Ovary (tissue), 3 donors: ENCODE measurements around the gene VCX3B.

Source experiments
- EP300 ChIP-seq: sonication (generic); formaldehyde crosslinking; IDR thresholded peaks from one replicate; pipeline ENCODE4 v1.6.1; 2017; ENCODE audit warnings: antibody characterized with exemption
- TF ChIP-seq, protein P1 (sequence below), 3 donors: fragments of 450-650 bp in 2 of 3; fragments of 200-600 bp in 1 of 3; IDR thresholded peaks; one replicate each; pipeline versions ENCODE4 v1.5.1 to v1.8.0; 2016 to 2022; ENCODE audit warnings: antibody characterized with exemption in 3 of 3, mild to moderate bottlenecking in 1 of 3
- donor health status: DM: no; HTN: no; CAD: no.

DNA sequence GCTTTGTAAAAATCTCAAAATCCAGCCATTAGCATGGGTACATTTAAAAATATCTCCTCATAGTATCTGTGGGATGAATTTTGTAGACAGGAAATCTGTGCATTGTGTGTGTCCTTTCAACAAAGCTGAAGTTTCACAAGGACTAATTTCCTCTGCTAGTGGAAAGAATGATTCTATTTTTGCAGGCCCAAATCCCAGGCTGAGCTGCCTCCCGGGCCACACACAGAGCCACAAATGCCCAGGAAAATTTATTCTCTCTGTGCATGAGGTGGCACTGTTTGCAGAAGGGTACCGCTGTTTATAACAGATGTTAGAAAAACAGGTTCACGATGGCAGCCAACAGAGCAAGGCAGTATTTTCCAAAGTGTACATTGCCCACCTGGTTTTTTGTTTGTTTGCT is 11.0 kb upstream of the VCX3B start:
- TF ChIP-seq, protein P1, sequence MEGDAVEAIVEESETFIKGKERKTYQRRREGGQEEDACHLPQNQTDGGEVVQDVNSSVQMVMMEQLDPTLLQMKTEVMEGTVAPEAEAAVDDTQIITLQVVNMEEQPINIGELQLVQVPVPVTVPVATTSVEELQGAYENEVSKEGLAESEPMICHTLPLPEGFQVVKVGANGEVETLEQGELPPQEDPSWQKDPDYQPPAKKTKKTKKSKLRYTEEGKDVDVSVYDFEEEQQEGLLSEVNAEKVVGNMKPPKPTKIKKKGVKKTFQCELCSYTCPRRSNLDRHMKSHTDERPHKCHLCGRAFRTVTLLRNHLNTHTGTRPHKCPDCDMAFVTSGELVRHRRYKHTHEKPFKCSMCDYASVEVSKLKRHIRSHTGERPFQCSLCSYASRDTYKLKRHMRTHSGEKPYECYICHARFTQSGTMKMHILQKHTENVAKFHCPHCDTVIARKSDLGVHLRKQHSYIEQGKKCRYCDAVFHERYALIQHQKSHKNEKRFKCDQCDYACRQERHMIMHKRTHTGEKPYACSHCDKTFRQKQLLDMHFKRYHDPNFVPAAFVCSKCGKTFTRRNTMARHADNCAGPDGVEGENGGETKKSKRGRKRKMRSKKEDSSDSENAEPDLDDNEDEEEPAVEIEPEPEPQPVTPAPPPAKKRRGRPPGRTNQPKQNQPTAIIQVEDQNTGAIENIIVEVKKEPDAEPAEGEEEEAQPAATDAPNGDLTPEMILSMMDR (IDR thresholded peaks at IDR 0.05), result no peak
- TF ChIP-seq EP300, result no peak
